ENCODE data around the gene THSD7B.
"Not testable (repeated sequence)": the region's sequence is repeated elsewhere in the genome, so short reads cannot be mapped to it uniquely, and the experiment has no call there.

The THSD7B gene

DNA sequence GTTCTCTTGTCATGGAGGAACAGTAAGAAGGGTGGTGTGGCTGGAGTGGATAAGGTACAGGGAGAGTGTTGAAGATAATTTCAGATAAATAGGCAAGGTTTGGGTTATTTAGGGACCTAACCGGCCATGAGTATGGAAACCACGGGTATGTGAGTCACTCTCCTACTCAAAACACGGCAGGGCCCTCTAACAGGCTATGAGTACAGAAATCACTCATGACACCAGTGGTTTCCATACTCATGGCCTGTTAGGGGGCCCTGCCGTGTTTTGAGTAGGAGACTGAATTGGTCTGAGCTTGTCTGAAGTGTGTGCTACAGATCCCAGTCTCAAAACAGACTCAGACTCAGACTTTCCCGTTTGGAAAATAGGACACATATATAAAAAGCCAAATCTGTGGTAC, 770.6 kb downstream of the THSD7B start:
- DNase-seq (ENCODE audit: low spot score): no peak

DNA sequence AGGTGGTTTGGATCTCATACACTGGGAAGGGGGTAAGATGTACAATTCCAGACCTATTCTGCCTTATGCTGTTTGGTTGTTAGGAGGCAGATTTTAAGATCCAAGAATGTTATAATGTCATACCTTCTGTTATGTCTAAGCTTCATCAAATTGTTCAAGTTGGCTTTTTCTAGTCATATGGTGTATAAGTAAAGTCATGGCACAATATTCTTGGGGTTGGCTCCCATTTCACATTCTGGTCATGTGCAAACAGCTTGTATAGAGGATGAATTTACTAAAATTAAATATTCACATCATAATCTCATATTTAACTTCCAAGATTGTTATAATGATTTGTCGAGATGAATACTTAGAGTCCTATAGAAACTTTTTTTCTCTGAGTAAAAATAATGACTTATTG, 774.0 kb downstream of the THSD7B start:
- no peak for DNase-seq (ENCODE audit: low spot score)

- DNase-seq (ENCODE audit: low spot score): no peak
These were observed 782.5 kb downstream of the THSD7B start for GRCh38 chr2:137547842-137548241.

- DNase-seq (ENCODE audit: low spot score): no peak
These were observed 801.0 kb downstream of the THSD7B start for GRCh38 chr2:137566387-137566786.

- no peak for DNase-seq (ENCODE audit: low spot score)
These were observed 805.1 kb downstream of the THSD7B start for GRCh38 chr2:137570484-137570883.

DNA sequence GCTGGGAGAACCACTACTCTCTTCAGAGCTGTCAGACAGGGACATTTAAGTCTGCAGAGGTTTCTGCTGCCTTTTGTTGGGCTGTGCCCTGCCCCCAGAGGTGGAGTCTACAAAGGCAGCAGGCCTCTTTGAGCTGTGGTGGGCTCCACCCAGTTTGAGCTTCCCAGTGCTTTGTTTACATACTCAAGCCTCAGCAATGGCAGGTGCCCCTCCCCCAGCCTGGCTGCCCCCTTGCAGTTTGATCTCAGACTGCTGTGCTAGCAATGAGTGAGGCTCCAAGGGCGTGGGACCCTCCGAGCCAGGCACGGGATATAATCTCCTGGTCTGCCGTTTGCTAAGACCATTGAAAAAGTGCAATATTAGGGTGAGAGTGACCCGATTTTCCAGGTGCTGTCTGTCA, 822.5 kb downstream of the THSD7B start:
- not testable (repeated sequence) for DNase-seq (ENCODE audit: low spot score)

DNA sequence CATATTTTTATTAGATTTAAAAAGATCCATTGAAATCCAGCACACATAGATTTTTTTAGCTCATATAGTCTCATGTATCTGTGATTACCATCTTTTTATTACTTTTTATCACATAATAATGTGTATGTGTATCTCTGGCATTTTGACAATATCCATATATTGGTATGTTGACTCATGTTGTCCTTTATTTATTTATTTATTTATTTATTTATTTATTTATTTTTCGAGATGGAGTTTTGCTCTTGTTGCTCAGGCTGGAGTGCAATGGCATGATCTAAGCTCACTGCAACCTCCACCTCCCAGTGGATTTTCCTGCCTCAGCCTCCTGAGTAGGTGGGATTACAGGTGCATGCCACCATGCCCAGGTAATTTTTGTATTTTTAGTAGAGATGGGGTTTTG, 823.2 kb downstream of the THSD7B start:
- not testable (repeated sequence) for DNase-seq (ENCODE audit: low spot score)

DNA sequence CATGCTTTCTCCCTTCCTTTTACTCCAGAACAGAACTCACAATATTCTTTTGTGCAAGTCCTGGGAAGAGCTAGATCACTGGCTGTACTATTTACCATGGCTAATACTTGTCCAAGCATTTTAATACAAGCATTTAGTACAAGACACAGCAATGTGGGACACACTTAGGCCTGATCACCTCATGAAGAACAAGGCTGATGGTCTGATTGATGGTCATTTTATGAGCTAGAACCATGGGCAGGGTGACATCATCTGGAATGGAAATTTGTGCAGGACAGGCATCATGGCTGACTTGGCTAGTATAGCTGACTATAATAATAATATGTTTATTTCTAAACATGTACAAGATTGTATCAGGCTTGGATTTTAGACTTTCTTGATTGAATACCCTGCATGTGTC, 824.8 kb downstream of the THSD7B start:
- no peak for DNase-seq (ENCODE audit: low spot score)

DNA sequence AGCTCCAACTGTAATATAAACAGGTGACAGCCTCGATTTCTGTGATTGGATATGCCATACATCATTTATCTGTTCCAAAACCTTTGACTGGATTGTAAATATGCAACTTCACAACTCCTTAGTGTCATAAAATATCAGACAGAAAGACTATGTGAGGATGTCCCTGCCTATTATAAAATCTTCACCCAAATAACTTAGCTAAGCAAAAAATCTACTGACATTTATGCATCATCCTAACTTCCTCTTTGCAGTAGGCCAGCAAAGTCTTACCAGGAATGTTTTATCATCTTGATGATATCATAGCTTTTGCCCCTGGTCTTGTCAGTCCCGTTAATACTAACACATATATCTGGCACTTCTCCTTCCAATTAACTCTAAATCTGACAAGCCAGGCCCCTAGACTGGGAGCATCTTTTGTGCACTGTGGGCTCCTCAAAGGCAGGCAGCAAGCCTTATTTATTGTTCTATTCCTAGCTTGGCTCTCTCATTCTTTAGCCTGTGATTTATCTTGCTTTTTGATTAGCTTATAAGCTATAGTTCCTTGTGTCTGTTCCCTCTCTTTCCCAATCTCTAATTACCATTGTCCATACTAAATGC, 842.5 kb downstream of the THSD7B start:
- DNase-seq (ENCODE audit: low spot score): no peak

DNA sequence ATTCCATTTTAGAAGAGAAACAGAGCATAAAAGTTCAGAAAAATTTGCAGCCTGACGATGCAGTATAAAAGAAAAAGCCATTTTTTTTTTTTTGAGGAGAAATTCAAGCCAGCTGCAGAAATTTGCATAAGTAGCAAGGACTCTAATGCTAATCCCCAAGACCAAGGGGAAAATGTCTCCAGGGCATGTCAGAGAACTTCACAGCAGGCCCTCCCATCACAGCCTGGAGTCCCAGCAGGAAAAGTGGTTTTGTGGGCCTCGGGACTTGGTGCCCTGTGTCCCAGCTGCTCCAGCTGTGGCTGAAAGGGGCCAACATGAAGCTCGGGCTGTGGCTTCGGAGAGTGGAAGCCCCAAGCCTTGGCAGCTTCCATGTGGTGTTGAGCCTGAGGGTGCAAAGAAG, 873.6 kb downstream of the THSD7B start:
- DNase-seq (ENCODE audit: low spot score): no peak

DNA sequence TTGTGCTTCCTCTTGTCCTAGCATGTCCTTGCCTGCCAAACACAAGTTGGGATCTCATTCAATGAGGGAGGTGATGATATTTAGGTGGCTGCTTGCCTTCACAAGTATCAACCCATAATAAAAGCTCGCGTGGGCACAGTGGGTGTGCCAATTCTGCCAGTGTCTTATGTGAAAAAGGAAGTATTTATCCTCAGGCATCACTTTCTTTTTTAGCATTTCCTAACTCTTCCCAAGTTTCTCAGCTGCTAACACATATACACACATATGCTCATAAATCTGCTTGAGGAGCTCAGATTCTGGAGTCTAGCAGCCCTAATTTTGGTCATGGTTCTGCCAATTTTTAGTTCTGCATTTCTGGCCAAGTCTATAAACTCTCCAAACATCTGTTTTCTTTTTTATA, 879.4 kb downstream of the THSD7B start:
- no peak for DNase-seq (ENCODE audit: low spot score)

GRCh38 chr2:137654046-137654445, 888.7 kb downstream of the THSD7B start:
- no peak for DNase-seq (ENCODE audit: low spot score)

GRCh38 chr2:137655814-137656213, 890.5 kb downstream of the THSD7B start:
- DNase-seq (ENCODE audit: low spot score): no peak

DNA sequence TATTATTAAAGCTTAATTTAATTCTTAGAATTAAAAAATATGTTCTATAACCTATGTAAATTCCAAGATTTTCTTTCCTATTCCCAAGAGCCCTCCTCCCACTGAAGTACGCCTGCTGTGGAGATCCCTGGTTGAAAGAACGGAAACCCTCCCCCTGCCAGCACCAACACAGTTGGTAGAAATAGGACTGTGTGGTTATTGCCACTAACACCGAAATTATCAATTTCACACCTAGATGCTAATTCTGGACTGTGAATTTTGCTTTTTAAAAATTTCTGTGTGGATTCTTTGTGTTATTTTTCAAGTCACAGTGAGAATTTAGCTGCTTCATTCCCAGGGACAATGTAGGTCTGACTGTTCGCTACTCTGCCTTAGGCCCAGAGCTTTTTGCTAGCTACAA, 893.1 kb downstream of the THSD7B start:
- no peak for DNase-seq (ENCODE audit: low spot score)

DNA sequence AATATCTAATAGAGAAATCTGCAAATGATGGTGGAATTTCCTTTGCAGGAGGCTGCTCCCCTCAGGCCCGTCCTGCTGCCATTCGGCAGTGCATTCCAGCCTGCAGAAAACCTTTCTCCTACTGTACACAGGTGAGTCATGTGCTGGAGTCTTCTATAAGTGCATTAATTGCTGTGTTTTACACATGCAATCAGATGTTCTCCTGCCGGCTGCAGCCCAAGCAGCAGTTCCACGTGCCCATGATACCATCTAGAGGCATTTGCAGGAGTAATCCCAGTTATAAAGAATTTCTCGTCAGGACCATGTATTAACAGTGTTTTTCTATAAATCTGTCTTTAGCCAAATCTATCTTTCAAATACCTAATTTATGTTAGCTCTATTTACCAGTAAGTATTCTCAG, 894.3 kb downstream of the THSD7B start:
- DNase-seq (ENCODE audit: low spot score): no peak

DNA sequence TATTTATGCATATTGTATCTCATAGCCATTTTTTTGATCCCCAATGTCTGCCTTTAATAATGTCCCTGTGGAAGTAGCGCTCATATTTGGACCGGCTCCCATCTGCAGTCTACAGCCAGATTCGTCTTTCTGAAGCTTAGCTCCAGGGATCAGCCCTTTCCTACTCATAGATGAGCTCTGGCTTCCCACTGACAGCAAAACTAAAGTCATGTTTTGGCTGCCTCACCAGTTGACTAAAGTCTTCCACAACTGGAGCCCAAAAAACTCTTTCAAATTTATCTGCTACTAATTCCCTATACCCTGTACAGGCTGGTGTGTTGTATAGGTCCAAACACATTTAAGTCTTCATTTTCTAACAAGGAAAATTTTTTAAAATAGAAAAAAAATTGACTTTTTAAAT, 904.8 kb downstream of the THSD7B start:
- no peak for DNase-seq (ENCODE audit: low spot score)

DNA sequence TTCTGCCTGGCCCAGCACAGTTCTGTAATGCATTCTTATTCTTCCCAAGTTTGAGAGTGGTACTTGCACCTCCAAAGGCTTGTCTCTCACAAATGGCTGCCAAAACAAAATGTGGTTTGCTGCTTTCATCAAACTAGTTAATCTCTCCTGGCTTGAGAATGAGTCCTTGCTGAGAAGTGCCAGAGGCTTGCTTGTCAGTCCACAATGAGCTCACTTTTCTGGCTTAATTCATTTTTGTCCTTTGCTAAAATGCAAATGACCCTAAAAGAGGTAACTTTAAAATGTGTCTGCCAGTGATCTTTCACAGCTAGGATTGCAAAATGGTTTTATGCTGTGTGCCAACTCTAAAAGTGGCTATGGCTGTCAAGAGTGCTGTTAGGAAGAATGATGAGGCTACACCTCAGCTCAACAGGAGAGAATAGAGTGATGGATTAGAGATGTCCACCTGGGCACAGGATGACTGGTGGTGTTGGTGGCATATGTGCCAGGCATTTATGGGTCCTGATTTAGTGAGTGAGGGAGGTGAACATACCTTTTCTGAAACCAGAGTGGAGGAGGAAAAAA, 907.7 kb downstream of the THSD7B start:
- no peak for DNase-seq (ENCODE audit: low spot score)

GRCh38 chr2:137674991-137675390, 909.6 kb downstream of the THSD7B start:
- no peak for DNase-seq (ENCODE audit: low spot score)

DNA sequence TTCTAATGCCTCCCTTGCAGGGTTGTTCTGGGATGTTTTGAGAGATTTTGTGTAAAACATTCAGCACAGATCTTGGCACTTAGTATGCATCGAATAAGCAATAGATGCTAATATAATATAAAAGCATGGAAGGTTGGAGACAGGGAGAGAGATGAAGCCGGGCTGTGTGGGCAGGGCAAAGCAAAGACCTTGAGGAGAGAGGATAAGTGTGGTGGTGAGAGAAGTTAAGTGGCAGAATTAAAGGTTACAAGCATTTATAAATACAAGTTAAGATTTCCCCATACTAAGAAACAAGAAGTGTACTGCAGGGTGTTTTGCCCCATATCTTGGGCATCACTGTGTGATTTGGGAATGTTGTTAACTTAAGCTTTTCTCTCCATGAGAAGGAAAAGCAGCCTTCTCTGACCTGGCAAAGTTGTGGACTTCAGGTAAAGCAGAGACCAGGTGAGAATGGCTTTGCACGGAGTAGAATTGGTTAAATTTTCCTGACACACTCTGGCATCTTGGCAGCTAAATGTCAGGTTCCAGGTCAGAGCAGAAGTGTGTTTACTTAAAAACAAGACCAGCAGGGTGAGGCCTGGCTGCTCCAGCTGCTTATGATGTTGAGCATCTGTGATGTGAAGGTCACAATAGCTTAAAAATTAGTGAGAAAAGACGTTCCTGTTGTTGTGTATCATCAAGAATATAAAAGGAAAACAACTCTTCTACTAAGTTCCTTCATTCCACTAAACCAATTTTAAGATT, 910.4 kb downstream of the THSD7B start:
- DNase-seq (ENCODE audit: low spot score): no peak

- no peak for DNase-seq (ENCODE audit: low spot score)
These were observed 911.0 kb downstream of the THSD7B start for GRCh38 chr2:137676346-137676745.

DNA sequence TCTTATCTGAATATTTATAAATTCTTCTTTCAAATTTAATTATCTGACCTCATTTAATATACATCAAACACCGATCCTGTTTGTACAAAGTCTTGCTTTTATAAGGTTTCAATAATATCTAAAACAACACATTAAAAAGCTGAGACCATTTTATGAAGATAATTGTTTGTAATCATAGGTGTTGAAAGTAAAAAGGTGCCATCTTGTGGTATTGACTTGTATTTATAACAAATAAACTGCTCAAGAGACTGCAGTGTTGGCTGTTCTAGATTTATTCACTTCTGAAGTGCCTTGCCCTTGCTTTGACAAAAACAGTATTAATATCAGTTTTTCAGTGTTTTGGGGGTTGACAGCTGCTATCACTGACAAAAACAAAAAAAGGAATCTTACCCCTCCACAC, 912.1 kb downstream of the THSD7B start:
- DNase-seq (ENCODE audit: low spot score): no peak

DNA sequence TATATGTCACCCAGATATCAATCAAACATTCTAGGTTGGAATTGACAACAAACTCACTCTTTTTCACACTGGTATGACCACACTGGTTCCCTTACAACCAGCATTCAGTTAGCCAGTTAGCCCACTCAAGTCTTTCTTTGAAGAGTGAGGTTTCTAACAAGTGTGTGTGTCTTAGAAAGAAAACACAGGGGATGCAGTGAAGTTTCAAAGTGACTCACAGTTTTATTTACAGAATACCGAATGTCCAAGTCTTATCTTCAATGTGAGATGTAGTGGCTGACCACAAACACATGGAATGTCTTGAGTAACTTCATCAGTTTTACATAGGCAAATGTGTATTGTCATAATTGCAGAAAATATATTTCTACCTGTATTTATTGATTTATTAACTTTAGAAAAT, 924.2 kb downstream of the THSD7B start:
- no peak for DNase-seq (ENCODE audit: low spot score)

DNA sequence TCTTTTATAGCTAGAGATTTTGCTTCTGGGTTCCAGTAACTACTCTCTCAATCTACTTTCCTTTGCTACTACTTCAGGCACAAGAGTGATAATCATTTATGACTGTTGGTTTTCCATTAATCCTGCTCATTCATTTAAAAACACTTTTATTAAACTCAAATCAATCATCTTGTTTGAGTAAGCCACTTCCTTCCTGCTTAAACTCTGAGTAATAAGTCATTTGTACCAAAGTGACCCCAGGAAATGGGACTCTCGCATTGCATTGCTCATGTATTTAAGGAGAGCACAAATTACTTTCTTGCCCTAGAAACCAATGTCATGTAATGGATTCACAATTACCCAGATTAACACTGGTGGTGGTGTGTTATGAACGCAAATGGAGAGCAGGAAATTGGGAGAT, 928.2 kb downstream of the THSD7B start:
- no peak for DNase-seq (ENCODE audit: low spot score)

GRCh38 chr2:137696916-137697315, 931.6 kb downstream of the THSD7B start:
- no peak for DNase-seq (ENCODE audit: low spot score)

Data from HuH-7 (cell line).